AG08396 (cell line): Measurements from ENCODE around the gene MMP15.
"Not testable (repeated sequence)": the region's sequence is repeated elsewhere in the genome, so short reads cannot be mapped to it uniquely, and the experiment has no call there.

ENCODE experiments used
- DNase-seq: peaks from one replicate; pipeline ENCODE4 v3.0.0; 2012; ENCODE audit warnings: low spot score, mixed read lengths

MMP15 gene

GRCh38 chr16:58049232-58050185 is 24.0 kb downstream of the MMP15 start:
- no peak for DNase-seq

DNA sequence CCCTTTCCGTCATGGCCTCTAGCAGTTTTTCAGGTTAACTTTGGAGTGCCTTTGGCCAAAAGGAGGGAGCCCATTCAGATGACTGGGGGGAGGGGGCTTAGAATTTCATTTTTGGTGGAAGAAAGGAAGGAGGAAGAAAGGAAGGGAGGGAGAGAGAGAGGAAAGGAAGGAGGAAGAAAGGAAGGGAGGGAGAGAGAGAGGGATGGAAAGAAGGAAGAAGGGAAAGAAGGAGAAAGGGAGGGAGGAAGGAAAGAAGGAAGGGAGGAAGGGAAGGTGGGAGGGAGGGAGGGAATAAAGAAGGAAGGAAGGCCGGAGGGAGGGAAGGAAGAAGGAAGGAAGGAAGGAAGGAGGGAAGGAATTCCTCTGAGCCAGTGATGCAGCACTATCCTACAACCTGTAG is 25.7 kb downstream of the MMP15 start:
- DNase-seq = no peak

DNA sequence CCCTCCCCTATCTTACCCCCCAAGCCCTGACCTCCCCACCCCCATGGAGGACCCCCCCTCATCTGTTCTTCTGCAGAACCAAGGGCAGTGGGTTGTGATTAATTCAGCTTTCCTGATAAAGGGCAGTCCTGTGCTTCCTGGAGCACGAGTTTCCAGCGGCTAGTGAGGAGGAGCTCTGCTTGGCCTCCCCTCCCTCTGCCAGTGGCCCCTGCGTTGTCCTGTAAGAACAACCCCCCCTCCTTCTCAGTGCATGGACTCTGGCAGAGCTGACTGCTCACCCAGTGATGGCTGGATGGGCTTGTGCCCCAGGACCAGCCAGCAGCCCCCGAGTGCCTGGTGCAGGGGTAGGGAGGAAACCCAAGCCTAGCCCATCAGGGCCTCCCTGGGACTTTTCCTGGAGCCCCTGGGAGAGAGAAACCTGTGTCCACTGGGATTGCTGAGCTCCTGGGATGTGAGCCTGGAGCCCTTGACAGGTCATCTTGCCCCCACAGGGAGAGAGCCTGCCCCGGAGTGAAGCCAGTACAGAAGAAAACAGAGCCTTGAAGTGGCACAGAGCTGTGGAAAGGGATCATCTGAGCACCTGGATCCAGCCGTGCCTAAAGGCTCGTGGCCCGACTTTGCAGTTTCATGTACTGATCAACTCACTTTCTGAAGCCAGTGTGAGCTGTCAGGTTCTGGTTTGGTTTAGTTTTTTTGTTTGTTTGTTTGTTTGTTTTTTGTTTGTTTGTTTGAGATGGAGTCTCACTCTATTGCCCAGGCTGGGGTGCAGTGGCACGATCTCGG is 26.5 kb downstream of the MMP15 start:
- no peak for DNase-seq

GRCh38 chr16:58053682-58054005 is 28.1 kb downstream of the MMP15 start:
- no peak for DNase-seq

- DNase-seq = no peak
Measured at GRCh38 chr16:58054289-58054688, 28.7 kb downstream of the MMP15 start.

- no peak for DNase-seq
Measured at GRCh38 chr16:58056580-58056979, 31.0 kb downstream of the MMP15 start.

GRCh38 chr16:58057121-58057520 is 31.6 kb downstream of the MMP15 start:
- no peak for DNase-seq

DNA sequence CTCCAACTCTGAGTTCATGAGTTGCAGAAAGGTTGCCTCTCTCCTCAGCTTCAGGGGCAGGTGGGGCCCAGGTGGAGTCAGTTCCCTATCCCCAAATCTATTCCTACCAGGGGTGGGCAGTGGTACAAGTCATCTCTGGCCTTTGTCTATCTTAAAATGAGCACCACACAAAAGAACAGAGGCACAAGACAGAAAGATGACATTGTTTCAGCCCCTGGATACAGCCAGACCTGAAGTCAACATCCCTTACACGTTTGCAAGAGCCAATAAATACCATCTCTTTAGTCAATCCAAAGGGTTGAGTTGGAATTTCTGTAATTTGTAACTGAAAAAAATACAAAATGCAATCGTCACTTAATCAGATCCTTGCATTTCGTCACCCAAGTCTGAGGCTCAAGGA is 32.2 kb downstream of the MMP15 start:
- DNase-seq = no peak

GRCh38 chr16:58062821-58063220 is 37.3 kb downstream of the MMP15 start:
- DNase-seq = no peak

DNA sequence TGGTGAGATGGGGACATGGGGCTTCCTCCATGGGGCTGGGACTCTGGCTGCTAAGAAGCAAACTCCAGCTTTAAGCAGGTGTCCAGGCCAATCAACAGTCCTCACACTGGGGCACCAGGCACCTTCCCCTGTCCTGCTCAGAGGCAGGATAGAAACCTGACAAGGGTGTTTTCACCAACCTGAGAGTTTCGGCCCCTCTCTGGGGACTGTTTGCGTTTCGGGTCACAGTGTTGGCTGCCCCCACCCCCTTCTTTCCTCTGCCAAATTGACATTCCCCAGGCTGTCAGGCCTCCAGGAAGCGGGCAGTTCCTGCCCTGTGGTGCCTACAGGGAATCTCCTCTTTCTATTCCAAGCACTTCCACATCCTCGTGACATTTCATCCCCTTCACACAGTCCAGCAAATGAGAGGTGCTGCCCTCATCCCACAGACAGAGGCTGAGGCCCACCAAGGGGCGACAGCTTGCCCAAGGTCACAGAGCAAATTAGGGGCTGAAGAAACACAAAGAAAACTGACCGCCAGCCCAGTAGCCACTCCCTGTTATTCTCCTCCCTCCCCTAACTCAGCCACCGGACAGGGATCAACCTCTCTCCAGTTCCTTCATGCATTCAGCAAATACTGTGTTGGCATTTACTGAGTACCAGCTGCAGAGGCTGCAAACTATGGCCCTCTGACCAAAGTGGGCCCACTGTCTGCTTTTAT is 38.0 kb downstream of the MMP15 start:
- no peak for DNase-seq

DNA sequence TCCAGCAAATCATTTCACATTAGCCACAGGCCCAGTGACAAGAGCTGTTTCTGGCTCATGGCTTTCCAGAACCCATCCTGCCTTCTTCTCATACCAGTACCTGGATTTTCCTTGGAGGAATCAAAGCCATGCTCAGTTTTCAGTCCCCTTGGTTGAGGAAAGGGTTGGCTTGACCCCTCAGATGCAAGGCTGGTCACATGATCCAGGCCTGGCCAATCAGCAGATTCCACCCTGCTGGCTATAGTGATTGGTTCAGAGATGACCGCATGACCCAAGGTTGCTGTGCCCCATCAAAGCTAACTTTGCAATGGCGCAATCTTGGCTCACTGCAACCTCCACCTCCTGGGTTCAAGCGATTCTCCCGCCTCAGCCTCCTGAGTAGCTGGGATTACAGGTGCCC is 45.0 kb downstream of the MMP15 start:
- no peak for DNase-seq

DNA sequence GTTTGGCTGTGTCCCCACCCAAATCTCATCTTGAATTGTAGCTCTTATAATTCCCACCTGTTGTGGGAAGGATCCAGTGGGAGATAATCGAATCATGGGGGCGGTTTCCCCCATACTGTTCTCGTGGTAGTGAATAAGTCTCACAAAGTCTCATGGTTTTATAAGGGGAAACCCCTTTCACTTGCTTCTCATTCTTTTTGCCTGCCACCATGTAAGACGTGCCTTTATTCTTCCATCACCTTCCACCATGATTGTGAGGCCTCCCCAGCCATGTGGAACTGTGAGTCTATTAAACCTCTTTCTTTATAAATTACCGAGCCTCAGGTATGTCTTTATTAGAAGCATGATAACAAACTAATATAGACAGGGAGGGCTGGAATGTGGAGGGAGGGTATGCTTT is 46.6 kb downstream of the MMP15 start:
- DNase-seq = not testable (repeated sequence)

DNA sequence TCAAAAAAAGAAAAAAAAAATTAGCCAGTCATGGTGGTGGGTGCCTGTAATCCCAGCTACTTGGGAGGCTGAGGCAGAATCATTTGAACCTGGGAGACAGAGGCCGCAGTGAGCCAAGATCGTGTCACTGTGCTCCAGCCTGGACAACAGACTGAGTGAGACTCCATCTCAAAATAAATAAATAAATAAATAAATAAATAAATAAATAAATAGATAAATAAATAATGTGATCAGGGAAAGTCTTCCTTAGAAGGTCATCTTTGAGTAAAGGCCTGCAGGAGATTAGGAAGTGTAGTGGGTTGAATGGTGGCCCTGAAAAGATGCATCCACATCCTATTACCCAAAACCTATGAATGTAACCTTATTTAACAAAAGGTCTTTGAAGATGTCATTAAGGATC is 47.5 kb downstream of the MMP15 start:
- not testable (repeated sequence) for DNase-seq

- no peak for DNase-seq
Measured at GRCh38 chr16:58074657-58075056, 49.1 kb downstream of the MMP15 start.

DNA sequence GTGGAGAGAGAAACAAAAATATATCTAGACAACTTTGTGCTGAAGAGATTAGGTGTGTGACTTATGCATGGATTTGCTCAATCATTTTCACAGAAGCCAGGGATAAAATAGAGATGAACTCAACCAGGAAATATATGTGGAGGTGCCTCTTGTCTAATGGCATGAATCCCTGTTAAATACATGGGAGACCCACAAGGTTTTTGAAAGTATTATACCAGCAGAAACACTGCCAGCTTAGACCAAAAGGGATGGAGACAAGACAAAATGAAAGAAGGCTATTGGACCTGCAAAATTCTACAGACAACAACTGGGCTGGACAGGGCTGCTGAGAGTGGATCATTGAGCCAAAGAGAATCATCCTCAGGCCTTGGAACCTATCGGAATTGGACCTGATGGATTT is 51.0 kb downstream of the MMP15 start:
- no peak for DNase-seq

DNA sequence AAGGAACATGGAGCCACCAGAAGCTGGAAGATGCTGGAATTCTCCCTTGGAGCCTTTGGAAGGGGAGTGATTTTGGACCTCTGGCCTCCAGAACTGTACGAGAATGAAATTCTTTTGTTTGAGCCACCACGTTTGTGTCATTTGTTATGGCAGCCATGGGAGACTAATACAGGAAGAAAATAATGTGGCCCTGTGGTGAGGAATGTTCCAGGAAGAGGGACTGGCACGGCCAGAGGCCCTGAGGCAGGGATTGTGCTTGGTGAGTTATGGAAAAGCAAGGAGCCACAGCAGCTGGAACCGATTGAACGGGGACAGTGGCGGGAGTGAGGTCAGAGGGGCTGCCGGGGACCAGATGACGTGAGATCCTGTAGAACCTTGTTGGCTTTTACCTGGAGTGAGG is 52.2 kb downstream of the MMP15 start:
- no peak for DNase-seq

GRCh38 chr16:58080657-58081056 is 55.1 kb downstream of the MMP15 start:
- not testable (repeated sequence) for DNase-seq

- DNase-seq = no peak
Measured at GRCh38 chr16:58082381-58082780, 56.8 kb downstream of the MMP15 start.

GRCh38 chr16:58084635-58085034 is 59.1 kb downstream of the MMP15 start:
- DNase-seq = no peak

DNA sequence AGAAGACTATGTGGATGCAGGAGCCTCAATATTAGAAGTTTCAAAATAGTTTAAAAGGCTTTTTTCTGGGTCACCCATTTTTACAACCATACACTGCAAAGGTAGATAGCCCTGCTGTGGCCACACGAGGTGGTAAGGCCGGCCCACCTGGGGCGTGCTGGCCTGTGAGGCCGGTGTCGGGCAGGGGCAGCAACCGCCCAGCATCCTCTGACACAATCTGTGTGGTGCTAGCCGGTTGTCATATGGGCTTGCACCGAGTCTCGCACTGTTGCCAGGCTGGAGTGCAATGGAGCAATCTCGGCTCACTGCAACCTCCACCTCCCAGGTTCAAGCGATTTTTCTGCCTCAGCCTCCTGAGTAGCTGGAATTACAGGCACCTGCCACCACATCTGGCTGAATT is 59.6 kb downstream of the MMP15 start:
- DNase-seq = no peak

DNA sequence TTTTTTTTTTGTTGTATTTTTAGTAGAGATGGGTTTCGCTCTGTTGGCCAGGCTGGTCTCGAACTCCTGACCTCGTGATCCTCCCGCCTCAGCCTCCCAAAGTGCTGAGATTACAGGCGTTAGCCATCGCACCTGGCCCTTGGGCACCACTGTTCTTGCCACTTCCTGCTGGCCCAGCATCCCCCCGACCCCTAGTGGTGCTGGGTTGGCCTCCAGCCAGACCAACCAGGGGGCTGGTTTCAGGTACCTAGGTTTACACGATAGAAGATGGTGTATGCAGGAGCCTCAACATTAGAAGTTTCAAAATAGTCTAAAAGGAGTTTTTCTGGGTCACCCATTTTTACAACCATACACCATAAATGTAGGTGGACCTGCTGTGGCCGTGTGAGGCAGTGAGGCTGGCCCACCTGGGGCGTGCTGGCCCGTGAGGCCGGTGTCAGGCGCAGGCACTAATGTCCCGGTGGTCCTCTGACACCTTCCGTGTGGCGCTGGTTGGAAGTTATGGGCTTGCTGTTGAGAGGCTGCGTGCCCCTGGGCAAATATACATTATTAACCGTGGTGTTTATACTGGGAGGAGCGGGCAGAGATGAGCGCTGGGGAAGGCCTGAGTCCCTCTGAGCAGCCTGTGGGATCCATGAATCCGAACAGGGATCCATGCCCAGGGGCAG is 60.2 kb downstream of the MMP15 start:
- DNase-seq = no peak
